H1 (cell line): ENCODE measurements around the gene DLG4. TPM values are rescaled to one million over a fixed set of nuclear protein-coding genes. Genes with fewer than 3 reads are reported as not detected.

ENCODE experiments used
- BACH1 ChIP-seq: IDR thresholded peaks from 2 replicates; pipeline ENCODE4 v1.6.1; 2012; ENCODE audit warnings: low read length, improper control_type of control experiment
- CEBPB ChIP-seq: IDR thresholded peaks from 2 replicates; pipeline ENCODE4 v1.6.1; 2012; ENCODE audit warnings: low read depth, low read length
- CHD7 ChIP-seq: fragments of 300-600 bp; sonication (generic); IDR thresholded peaks from 2 replicates; pipeline ENCODE4 v1.7.1; 2012; ENCODE audit warnings: low read length, moderate library complexity, mild to moderate bottlenecking, inconsistent platforms; ENCODE audit not compliant: insufficient replicate concordance
- CTBP2 ChIP-seq: IDR thresholded peaks from 2 replicates; pipeline ENCODE4 v1.7.0; 2011; ENCODE audit warnings: borderline replicate concordance, mild to moderate bottlenecking, moderate library complexity, mixed read lengths, low read length; ENCODE audit not compliant: insufficient read depth, insufficient read length
- KDM4A ChIP-seq: IDR thresholded peaks from one replicate; pipeline ENCODE4 v1.7.1; 2012; ENCODE audit warnings: low read depth, mild to moderate bottlenecking, moderate library complexity, low read length, inconsistent platforms; ENCODE audit not compliant: severe bottlenecking
- MAFK ChIP-seq: IDR thresholded peaks from 2 replicates; pipeline ENCODE4 v1.6.1; 2012; ENCODE audit warnings: low read depth, mild to moderate bottlenecking, improper control_type of control experiment, low read length
- PHF8 ChIP-seq: fragments of 200-600 bp; sonication (generic); conservative IDR thresholded peaks from 2 replicates; pipeline ENCODE4 v1.7.1; 2012; ENCODE audit warnings: low read depth, mild to moderate bottlenecking, inconsistent platforms, low read length, moderate library complexity
- POLR2AphosphoS5 ChIP-seq: IDR thresholded peaks from 2 replicates; pipeline ENCODE4 v1.6.1; 2011; ENCODE audit warnings: low read depth, low read length
- SIRT6 ChIP-seq: IDR thresholded peaks from one replicate; pipeline ENCODE4 v1.7.1; 2012; ENCODE audit warnings: low read length, inconsistent platforms
- SIX5 ChIP-seq: IDR thresholded peaks from 2 replicates; pipeline ENCODE4 v1.6.1; 2011; ENCODE audit warnings: mild to moderate bottlenecking, low read depth, low read length
- SP1 ChIP-seq: IDR thresholded peaks from 2 replicates; pipeline ENCODE4 v1.6.1; 2011; ENCODE audit warnings: low read depth, low read length
- SUZ12 ChIP-seq: fragments of 200-600 bp; sonication (generic); IDR thresholded peaks from 2 replicates; pipeline ENCODE4 v1.6.1; 2012; ENCODE audit warnings: mild to moderate bottlenecking, inconsistent platforms, low read length, moderate library complexity, mixed read lengths
- polyA plus RNA-seq, 7 experiments: library from polyadenylated mRNA; depleted of rRNA in 3 of 7; stranded (reverse) in 5 of 7; unstranded in 2 of 7; fragments of >200 nt in 5 of 7; fragments of 200-250 nt in 2 of 7; gene quantifications; 1 replicate in 5 of 7; 2 replicates in 1 of 7; 4 replicates in 1 of 7; pipeline versions ENCODE4 v1.2.1 to v1.2.3, GENCODE V29; 2011 to 2013; ENCODE audit warnings: missing spikeins in 2 of 7, mixed read lengths in 2 of 7
- total RNA-seq: library from RNA; stranded (reverse); fragmentation: NEBNext Ultra II Directional; extraction: Animal tissue kit (Norgen Biotek cat#: 25700); gene quantifications from 2 replicates; pipeline ENCODE4 v1.2.1, GENCODE V29; 2021

Gene DLG4
- total and polyA plus RNA-seq, 2 of the 8 experiments (the other 6 are each of a cell fraction or from before 2014, with no cell fraction given), result 18.9 to 45.9 TPM

- no peak for TF ChIP-seq CHD7
- TF ChIP-seq KDM4A, result no peak
- TF ChIP-seq SIRT6, result no peak
- TF ChIP-seq PHF8, result no peak
- no peak for TF ChIP-seq SIX5
- TF ChIP-seq CTBP2, result no peak
- TF ChIP-seq CEBPB, result no peak
- TF ChIP-seq MAFK, result no peak
- TF ChIP-seq BACH1, result no peak
- TF ChIP-seq SUZ12, result no peak
- no peak for TF ChIP-seq SP1
- TF ChIP-seq POLR2AphosphoS5, result no peak
These were observed 27.2 kb downstream of the DLG4 start (continued) for GRCh38 chr17:7192271-7192937.
